Neuronal stem cell (in vitro differentiated cells): Measurements from ENCODE around the gene C11orf42.
A peak's percentile ranks its signal among the peaks of the same experiment; 100 is the strongest.

Source experiments
- DNase-seq: peaks from one replicate; pipeline ENCODE4 v3.0.0-alpha.2; 2013; ENCODE audit warnings: low spot score
- H2AFZ ChIP-seq: one replicate; pipeline ENCODE4 v1.6.1; 2013; ENCODE audit warnings: mild to moderate bottlenecking, low read length, inconsistent platforms
- H2AK5ac ChIP-seq: 2 replicates; pipeline ENCODE4 v1.6.1; 2013; ENCODE audit warnings: low read depth, mild to moderate bottlenecking, inconsistent platforms, low read length, moderate library complexity, mixed read lengths
- H2BK120ac ChIP-seq: 2 replicates; pipeline ENCODE4 v1.6.1; 2013; ENCODE audit warnings: low read depth, mild to moderate bottlenecking, inconsistent platforms, low read length, moderate library complexity, mixed read lengths
- H2BK12ac ChIP-seq: one replicate; pipeline ENCODE4 v1.6.1; 2013; ENCODE audit warnings: low read length, inconsistent platforms
- H2BK15ac ChIP-seq: 2 replicates; pipeline ENCODE4 v1.6.1; 2013; ENCODE audit warnings: mild to moderate bottlenecking, low read length, inconsistent platforms, mixed read lengths
- H2BK5ac ChIP-seq: one replicate; pipeline ENCODE4 v1.6.1; 2013; ENCODE audit warnings: inconsistent platforms, mild to moderate bottlenecking, low read length, moderate library complexity
- H3K14ac ChIP-seq: one replicate; pipeline ENCODE4 v1.6.1; 2013; ENCODE audit warnings: low read length, inconsistent platforms
- H3K18ac ChIP-seq: 2 replicates; pipeline ENCODE4 v1.6.1; 2013; ENCODE audit warnings: low read length, inconsistent platforms
- H3K23ac ChIP-seq: 2 replicates; pipeline ENCODE4 v1.6.1; 2013; ENCODE audit warnings: low read depth, mild to moderate bottlenecking, mixed read lengths, low read length, inconsistent platforms; ENCODE audit not compliant: poor library complexity
- H3K27ac ChIP-seq: replicated peaks from 3 replicates; pipeline ENCODE4 v1.5.1; 2013; ENCODE audit warnings: low read length, inconsistent platforms
- H3K27me3 ChIP-seq, 3 experiments: 2 replicates each; pipeline ENCODE4 v1.6.1; 2013; ENCODE audit warnings: low read length in 3 of 3, mild to moderate bottlenecking in 2 of 3, inconsistent platforms in 1 of 3, low read depth in 1 of 3, mixed read lengths in 1 of 3, moderate library complexity in 1 of 3; ENCODE audit not compliant: control insufficient read depth in 3 of 3, insufficient read depth in 3 of 3
- H3K36me3 ChIP-seq, 2 donors: replicated peaks in 1 of 2; 2 replicates each; pipeline ENCODE4 v1.6.1; 2013; ENCODE audit warnings: low read length in 2 of 2; ENCODE audit not compliant: control insufficient read depth in 2 of 2, insufficient read depth in 2 of 2
- H3K4ac ChIP-seq: 2 replicates; pipeline ENCODE4 v1.6.1; 2013; ENCODE audit warnings: inconsistent platforms, mild to moderate bottlenecking, low read length, moderate library complexity
- H3K4me1 ChIP-seq, 2 donors: 1 replicate in 1 of 2; 2 replicates in 1 of 2; pipeline ENCODE4 v1.6.1; 2013; ENCODE audit warnings: low read length in 2 of 2, low read depth in 1 of 2; ENCODE audit not compliant: control insufficient read depth in 2 of 2, insufficient read depth in 1 of 2
- H3K4me2 ChIP-seq: one replicate; pipeline ENCODE4 v1.6.1; 2013; ENCODE audit warnings: mild to moderate bottlenecking, low read length, inconsistent platforms; ENCODE audit not compliant: insufficient read depth, poor library complexity, severe bottlenecking
- H3K4me3 ChIP-seq, 2 donors: 2 replicates each; pipeline ENCODE4 v1.5.1; 2013; ENCODE audit warnings: low read length in 2 of 2, mild to moderate bottlenecking in 2 of 2, inconsistent platforms in 1 of 2, moderate library complexity in 1 of 2
- H3K79me1 ChIP-seq: one replicate; pipeline ENCODE4 v1.6.1; 2013; ENCODE audit warnings: low read depth, mild to moderate bottlenecking, inconsistent platforms, low read length, moderate library complexity
- H3K9ac ChIP-seq: one replicate; pipeline ENCODE4 v1.6.1; 2013; ENCODE audit warnings: mild to moderate bottlenecking, low read depth, low read length, inconsistent platforms; ENCODE audit not compliant: poor library complexity
- H3K9me3 ChIP-seq, 2 donors: replicated peaks in 1 of 2; 2 replicates each; pipeline versions ENCODE3 to v1.6.1; 2013; ENCODE audit warnings: low read length in 2 of 2, mild to moderate bottlenecking in 2 of 2, inconsistent platforms in 1 of 2, low read depth in 1 of 2, mixed read lengths in 1 of 2, moderate library complexity in 1 of 2; ENCODE audit not compliant: control insufficient read depth in 2 of 2, insufficient read depth in 1 of 2
- H4K8ac ChIP-seq: one replicate; pipeline ENCODE4 v1.6.1; 2013; ENCODE audit warnings: low read depth, mild to moderate bottlenecking, inconsistent platforms, low read length, moderate library complexity
- H4K91ac ChIP-seq: one replicate; pipeline ENCODE4 v1.6.1; 2013; ENCODE audit warnings: low read length, low read depth, mild to moderate bottlenecking, inconsistent platforms; ENCODE audit not compliant: poor library complexity
- WGBS, 2 donors: extraction: QIAGEN DNeasy Blood & Tissue Kit; methylation state at CpG; one replicate each; pipeline ENCODE4 v1.1.7; 2013; ENCODE audit warnings: missing lambda C conversion rate in 2 of 2, mixed read lengths in 1 of 2; ENCODE audit not compliant: insufficient read length in 2 of 2, insufficient replicate concordance in 1 of 2; ENCODE audit errors: extremely low coverage in 2 of 2; 5-methylcytosine and 5-hydroxymethylcytosine counted together

Gene C11orf42

GRCh38 chr11:6233984-6234386 is 28.6 kb downstream of the C11orf42 start:
- Histone ChIP-seq H2AFZ (peak overlapping the region; percentile 92), H3K9me3 (no peaks in the 10 kb centered on the region), H3K27me3 (peaks cover 0 to 10% (median 0%) of the 10 kb centered on the region in 3 experiments), H4K8ac (no peak overlapping the region), H3K9ac (peak overlapping the region; percentile 87), H2BK12ac (peak overlapping the region; percentile 8), H3K23ac (no peak overlapping the region), H3K4me3 (peak overlapping the region; percentile 85 to 91), H3K18ac (no peak overlapping the region), H3K14ac (no peak overlapping the region), H2AK5ac (peak overlapping the region; percentile 5), H2BK5ac (peak overlapping the region; percentile 83), H3K4me1 (peaks cover 8 to 11% of the 10 kb centered on the region in 2 donors), H2BK15ac (peak overlapping the region; percentile 5), H3K27ac (no peak overlapping the region), H4K91ac (no peak overlapping the region), H3K36me3 (no peaks in the 10 kb centered on the region), H3K4me2 (peak overlapping the region; percentile 70), H3K4ac (no peak overlapping the region), H2BK120ac (no peak overlapping the region), H3K79me1 (peaks cover 5% of the 10 kb centered on the region)
- no CpG with 5 or more reads among the region's 10 CpGs for WGBS, 2 donors
- no peak for DNase-seq

GRCh38 chr11:6234387-6235107 is 29.2 kb downstream of the C11orf42 start, which contains the start of gene FHIP1B:
FHIP1B (minus strand) TSS chr11:6234636; CDS start chr11:6224516, 10,120 bp downstream.
- WGBS, 2 donors: no CpG with 5 or more reads among the region's 62 CpGs
- H3K79me1 ChIP-seq: peaks cover 5% of the 10 kb centered on the region
- H3K23ac ChIP-seq: peak within 1 kb of the TSS; percentile 77
- peaks cover 0 to 11% (median 0%) of the 10 kb centered on the region in 3 experiments for H3K27me3 ChIP-seq
- peak within 1 kb of the TSS; percentile 92 for H3K18ac ChIP-seq
- peak within 1 kb of the TSS; percentile 22 for H4K91ac ChIP-seq
- peak within 1 kb of the TSS; percentile 85 to 91 for H3K4me3 ChIP-seq
- H3K36me3 ChIP-seq: no peaks in the 10 kb centered on the region
- peak within 1 kb of the TSS; percentile 85 for H3K27ac ChIP-seq
- H3K9me3 ChIP-seq: no peaks in the 10 kb centered on the region
- peak within 1 kb of the TSS; percentile 83 for H2BK5ac ChIP-seq
- H2AK5ac ChIP-seq: peak within 1 kb of the TSS; percentile 5
- H4K8ac ChIP-seq: no peak within 1 kb of the TSS
- peak within 1 kb of the TSS; percentile 72 for H3K4me2 ChIP-seq
- H2AFZ ChIP-seq: peak within 1 kb of the TSS; percentile 98
- H3K9ac ChIP-seq: peak within 1 kb of the TSS; percentile 87
- H2BK120ac ChIP-seq: no peak within 1 kb of the TSS
- peak within 1 kb of the TSS; percentile 5 for H2BK15ac ChIP-seq
- peaks cover 8 to 11% of the 10 kb centered on the region in 2 donors for H3K4me1 ChIP-seq
- peak within 1 kb of the TSS; percentile 8 for H2BK12ac ChIP-seq
- peak within 1 kb of the TSS; percentile 57 for H3K14ac ChIP-seq
- no peak within 1 kb of the TSS for H3K4ac ChIP-seq
- DNase-seq: peak; percentile 99

DNA sequence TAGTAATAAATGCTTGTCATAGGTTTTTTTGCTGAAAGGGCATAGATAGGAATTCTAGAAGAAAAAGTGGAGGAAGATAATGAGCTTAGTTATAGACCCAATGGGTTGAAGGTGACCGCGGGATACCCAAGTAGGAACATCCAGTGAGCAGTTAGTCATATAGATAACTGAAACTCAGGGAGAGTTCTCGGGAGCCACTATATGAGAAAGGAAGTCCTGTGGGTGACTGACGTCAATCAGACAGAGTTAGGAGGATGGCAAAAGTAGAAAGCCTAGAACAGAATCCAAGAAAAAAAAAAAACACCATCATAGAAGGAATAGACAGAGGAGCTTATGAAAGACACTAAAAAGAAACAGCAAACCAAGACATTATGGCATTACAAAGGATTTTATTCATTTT is 31.9 kb downstream of the C11orf42 start:
- H3K14ac ChIP-seq: no peak overlapping the region

GRCh38 chr11:6237761-6238302 is 32.5 kb downstream of the C11orf42 start:
- H3K27ac ChIP-seq: no peak overlapping the region
- no peak overlapping the region for H2BK120ac ChIP-seq
- H2AFZ ChIP-seq: no peak overlapping the region
- no peak overlapping the region for H3K23ac ChIP-seq
- H2AK5ac ChIP-seq: no peak overlapping the region
- no peak overlapping the region for H3K14ac ChIP-seq
- no peak overlapping the region for H4K8ac ChIP-seq
- H3K9ac ChIP-seq: no peak overlapping the region
- peaks cover 6 to 11% of the 10 kb centered on the region in 2 donors for H3K4me1 ChIP-seq
- peaks cover 0 to 2% of the 10 kb centered on the region in 2 donors for H3K9me3 ChIP-seq
- no peak overlapping the region for H3K18ac ChIP-seq
- DNase-seq: no peak
- no peak overlapping the region for H2BK12ac ChIP-seq
- H3K36me3 ChIP-seq: no peaks in the 10 kb centered on the region
- peaks cover 0 to 11% (median 0%) of the 10 kb centered on the region in 3 experiments for H3K27me3 ChIP-seq
- H3K4me2 ChIP-seq: no peak overlapping the region
- no peak overlapping the region for H2BK15ac ChIP-seq
- H4K91ac ChIP-seq: no peak overlapping the region
- H2BK5ac ChIP-seq: no peak overlapping the region
- no peak overlapping the region for H3K4ac ChIP-seq
- peaks cover 3% of the 10 kb centered on the region for H3K79me1 ChIP-seq
- no peak overlapping the region for H3K4me3 ChIP-seq
- whole genome bisulfite sequencing, 2 donors: no CpG with 5 or more reads among the region's 5 CpGs

More for the DNA sequence above, 31.9 kb downstream of the C11orf42 start:
- Histone ChIP-seq H2BK5ac (no peak overlapping the region), H3K27me3 (peaks cover 0 to 11% (median 0%) of the 10 kb centered on the region in 3 experiments), H2BK120ac (no peak overlapping the region), H3K36me3 (no peaks in the 10 kb centered on the region), H3K9ac (no peak overlapping the region), H3K4me1 (peaks cover 6 to 11% of the 10 kb centered on the region in 2 donors), H3K23ac (no peak overlapping the region), H3K4ac (no peak overlapping the region), H3K27ac (no peak overlapping the region), H3K79me1 (peaks cover 3% of the 10 kb centered on the region), H4K8ac (no peak overlapping the region), H3K4me2 (no peak overlapping the region), H3K18ac (no peak overlapping the region), H2BK15ac (no peak overlapping the region), H4K91ac (no peak overlapping the region), H2BK12ac (no peak overlapping the region), H2AK5ac (no peak overlapping the region), H3K9me3 (peaks cover 0 to 2% of the 10 kb centered on the region in 2 donors), H2AFZ (no peak overlapping the region), H3K4me3 (no peak overlapping the region)
- DNase-seq: no peak
- no CpG with 5 or more reads among the region's 4 CpGs for WGBS, 2 donors
